Measurements from ENCODE around the gene RNF168.

DNA sequence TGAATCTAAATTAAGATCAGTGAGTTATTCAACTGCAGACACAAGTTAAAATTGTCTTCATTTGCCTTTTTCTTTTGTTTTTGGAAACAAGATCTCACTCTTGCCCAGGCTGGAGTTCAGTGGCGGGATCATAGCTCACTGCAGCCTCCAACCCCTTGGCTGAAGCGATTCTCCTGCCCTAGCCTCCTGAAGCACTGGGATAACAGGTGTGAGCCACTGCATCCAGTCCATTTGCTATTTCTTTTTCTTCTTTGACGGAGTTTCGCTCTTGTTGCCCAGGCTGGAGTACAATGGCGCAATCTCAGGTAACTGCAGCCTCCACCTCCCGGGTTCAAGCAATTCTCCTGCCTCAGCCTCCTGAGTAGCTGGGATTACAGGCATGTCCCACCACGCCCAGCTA is 10.3 kb downstream of the RNF168 start:
- TF ChIP-seq EZH2 (IDR thresholded peaks at IDR 0.05; ENCODE audit: insufficient read depth, poor library complexity, severe bottlenecking) (no peak), EZH2phosphoT487 (IDR thresholded peaks at IDR 0.05; ENCODE audit: insufficient read depth, low read depth) (no peak)
